ENCODE results near the gene HDDC3. TPM values are rescaled to one million over a fixed set of nuclear protein-coding genes. Genes with fewer than 3 reads are reported as not detected.
"Not testable (repeated sequence)": the region's sequence is repeated elsewhere in the genome, so short reads cannot be mapped to it uniquely, and the experiment has no call there.

Gene HDDC3
- total RNA-seq, 2 experiments from 2014 or later, result 33.2 to 39.3 TPM

- no peaks in the 10 kb centered on the region for H3K27me3 Mint-ChIP-seq
- peak overlapping the region; percentile 81 for H3K4me3 Mint-ChIP-seq
- H3K27ac Mint-ChIP-seq, result peak overlapping the region; percentile 100
- peaks cover 22% of the 10 kb centered on the region for H3K36me3 Mint-ChIP-seq
- DNase-seq (peak; percentile 95), ATAC-seq (peak; percentile 37)
- peaks cover 56% of the 10 kb centered on the region for H3K4me1 Mint-ChIP-seq
- H3K9me3 Mint-ChIP-seq (ENCODE audit: low read depth), result no peaks in the 10 kb centered on the region
- CTCF ChIA-PET, result interaction anchor here (0.6 to 8.6 kb wide), 39 partner anchors 10 to 642 kb away, joined by 3 to 181 read pairs (median 4); partner anchors contain the start of genes BLM, FES, MAN2A2 and RCCD1
Measured at GRCh38 chr15:90934256-90934948, 2.1 kb upstream of the HDDC3 start.

GRCh38 chr15:90933301-90933700 lies 952 bp upstream of the HDDC3 start:
- Mint-ChIP-seq H3K27me3 (no peaks in the 10 kb centered on the region), H3K4me1 (peaks cover 62% of the 10 kb centered on the region), H3K27ac (peak overlapping the region; percentile 100), H3K36me3 (peaks cover 21% of the 10 kb centered on the region), H3K4me3 (no peak overlapping the region), H3K9me3 (ENCODE audit: low read depth) (no peaks in the 10 kb centered on the region)
- no peak for DNase-seq
- CTCF ChIA-PET, result interaction anchor here (0.9 to 8.6 kb wide), 32 partner anchors 10 to 834 kb away, joined by 3 to 181 read pairs (median 6); partner anchors contain the start of genes BLM, FES, MAN2A2 and RCCD1
- ATAC-seq, result no peak

- CTCF ChIA-PET, result interaction anchor here (0.7 to 8.6 kb wide), 43 partner anchors 8 to 833 kb away, joined by 3 to 181 read pairs (median 6); partner anchors contain the start of genes BLM, FES, FURIN and MAN2A2
- no peaks in the 10 kb centered on the region for H3K9me3 Mint-ChIP-seq (ENCODE audit: low read depth)
- peaks cover 20% of the 10 kb centered on the region for H3K36me3 Mint-ChIP-seq
- H3K4me3 Mint-ChIP-seq, result peak overlapping the region; percentile 99
- no peaks in the 10 kb centered on the region for H3K27me3 Mint-ChIP-seq
- H3K4me1 Mint-ChIP-seq, result peaks cover 63% of the 10 kb centered on the region
- no peak for DNase-seq
- ATAC-seq, result no peak
- peak overlapping the region; percentile 100 for H3K27ac Mint-ChIP-seq
Measured at GRCh38 chr15:90932660-90932991, 277 bp upstream of the HDDC3 start.

GRCh38 chr15:90931575-90931827 lies 848 bp downstream of the HDDC3 start:
- peak overlapping the region; percentile 99 for H3K4me3 Mint-ChIP-seq
- H3K4me1 Mint-ChIP-seq, result peaks cover 56% of the 10 kb centered on the region
- DNase-seq (no peak), ATAC-seq (no peak)
- peak overlapping the region; percentile 100 for H3K27ac Mint-ChIP-seq
- CTCF ChIA-PET, result interaction anchor here (0.7 to 8.6 kb wide), 44 partner anchors 8 to 621 kb away, joined by 3 to 181 read pairs (median 6); partner anchors contain the start of genes BLM, FES, MAN2A2 and RCCD1
- no peaks in the 10 kb centered on the region for H3K9me3 Mint-ChIP-seq (ENCODE audit: low read depth)
- H3K36me3 Mint-ChIP-seq, result peaks cover 18% of the 10 kb centered on the region
- H3K27me3 Mint-ChIP-seq, result no peaks in the 10 kb centered on the region

GRCh38 chr15:90930861-90931574 lies 1.3 kb downstream of the HDDC3 start:
- H3K36me3 Mint-ChIP-seq, result peaks cover 14% of the 10 kb centered on the region
- H3K27me3 Mint-ChIP-seq, result no peaks in the 10 kb centered on the region
- CTCF ChIA-PET, result interaction anchor here (0.7 to 8.6 kb wide), 42 partner anchors 8 to 621 kb away, joined by 3 to 181 read pairs (median 6); partner anchors contain the start of genes BLM, FES, MAN2A2 and RCCD1
- peak overlapping the region; percentile 99 for H3K4me3 Mint-ChIP-seq
- DNase-seq (no peak), ATAC-seq (no peak)
- peak overlapping the region; percentile 100 for H3K27ac Mint-ChIP-seq
- peaks cover 52% of the 10 kb centered on the region for H3K4me1 Mint-ChIP-seq
- no peaks in the 10 kb centered on the region for H3K9me3 Mint-ChIP-seq (ENCODE audit: low read depth)

GRCh38 chr15:90929246-90930019 lies 2.9 kb downstream of the HDDC3 start:
- Mint-ChIP-seq H3K4me1 (peaks cover 56% of the 10 kb centered on the region), H3K4me3 (peak overlapping the region; percentile 99), H3K36me3 (peaks cover 19% of the 10 kb centered on the region), H3K27me3 (no peaks in the 10 kb centered on the region), H3K9me3 (ENCODE audit: low read depth) (no peaks in the 10 kb centered on the region), H3K27ac (peak overlapping the region; percentile 100)
- CTCF ChIA-PET, result interaction anchor here (0.6 to 8.6 kb wide), 12 partner anchors 6 to 281 kb away, joined by 3 to 181 read pairs (median 4); partner anchors contain the start of genes BLM, MAN2A2, RCCD1 and VPS33B
- no peak for ATAC-seq
- DNase-seq, result no peak

GRCh38 chr15:90928106-90928505 lies 4.2 kb downstream of the HDDC3 start:
- not testable (repeated sequence) for H3K27me3 Mint-ChIP-seq; H3K9me3 Mint-ChIP-seq (ENCODE audit: low read depth); ATAC-seq; DNase-seq
- Mint-ChIP-seq H3K4me1 (peaks cover 56% of the 10 kb centered on the region), H3K27ac (peak overlapping the region; percentile 79), H3K4me3 (peak overlapping the region; percentile 35), H3K36me3 (peaks cover 21% of the 10 kb centered on the region)
- CTCF ChIA-PET, result interaction anchor here (0.7 to 1.2 kb wide), 3 partner anchors 27 to 459 kb away, joined by 3 to 4 read pairs (median 3); no protein-coding TSS in a partner anchor

- CTCF ChIA-PET, result interaction anchor here (0.8 to 1.6 kb wide), 3 partner anchors 17 to 41 kb away, joined by 3 to 4 read pairs (median 3); partner anchors contain the start of gene MAN2A2
- not testable (repeated sequence) for H3K4me3 Mint-ChIP-seq; H3K27me3 Mint-ChIP-seq; ATAC-seq; DNase-seq; H3K9me3 Mint-ChIP-seq (ENCODE audit: low read depth)
- H3K27ac Mint-ChIP-seq, result peak overlapping the region; percentile 40
- peaks cover 22% of the 10 kb centered on the region for H3K36me3 Mint-ChIP-seq
- H3K4me1 Mint-ChIP-seq, result peaks cover 61% of the 10 kb centered on the region
Measured at GRCh38 chr15:90926766-90927165, 5.6 kb downstream of the HDDC3 start.

- CTCF ChIA-PET, result interaction anchor here (1.1 to 6.5 kb wide), 3 partner anchors 8 to 38 kb away, joined by 4 to 79 read pairs (median 32); partner anchors contain the start of genes HDDC3, MAN2A2 and UNC45A
- H3K36me3 Mint-ChIP-seq, result peaks cover 30% of the 10 kb centered on the region
- DNase-seq (peak; percentile 60), ATAC-seq (peak; percentile 52)
- peak overlapping the region; percentile 21 for H3K4me3 Mint-ChIP-seq
- peaks cover 50% of the 10 kb centered on the region for H3K4me1 Mint-ChIP-seq
- H3K27ac Mint-ChIP-seq, result peak overlapping the region; percentile 89
- H3K27me3 Mint-ChIP-seq, result no peaks in the 10 kb centered on the region
- no peaks in the 10 kb centered on the region for H3K9me3 Mint-ChIP-seq (ENCODE audit: low read depth)
Measured at GRCh38 chr15:90924375-90924774, 8.0 kb downstream of the HDDC3 start.

GRCh38 chr15:90922712-90923322 lies 9.5 kb downstream of the HDDC3 start:
- CTCF ChIA-PET, result interaction anchor here (0.6 to 6.5 kb wide), 6 partner anchors 10 to 211 kb away, joined by 3 to 79 read pairs (median 4); partner anchors contain the start of genes HDDC3, MAN2A2 and UNC45A
- peak; percentile 73 for DNase-seq
- Mint-ChIP-seq H3K4me1 (peaks cover 43% of the 10 kb centered on the region), H3K27ac (peak overlapping the region; percentile 89), H3K36me3 (peaks cover 41% of the 10 kb centered on the region)
- not testable (repeated sequence) for H3K9me3 Mint-ChIP-seq (ENCODE audit: low read depth); H3K27me3 Mint-ChIP-seq; H3K4me3 Mint-ChIP-seq
- ATAC-seq, result peak; percentile 88

GRCh38 chr15:90921887-90922286 lies 10.5 kb downstream of the HDDC3 start:
- CTCF ChIA-PET, result interaction anchor here (1.7 to 6.5 kb wide), 4 partner anchors 11 to 210 kb away, joined by 5 to 79 read pairs (median 18); partner anchors contain the start of genes HDDC3, MAN2A2 and UNC45A
- H3K36me3 Mint-ChIP-seq, result peaks cover 47% of the 10 kb centered on the region

GRCh38 chr15:90918835-90919234 lies 13.5 kb downstream of the HDDC3 start:
- CTCF ChIA-PET, result interaction anchor here (1.0 to 2.1 kb wide), 5 partner anchors 12 to 33 kb away, joined by 3 to 9 read pairs (median 3); partner anchors contain the start of gene UNC45A
- H3K27ac Mint-ChIP-seq, result no peak overlapping the region
- no peaks in the 10 kb centered on the region for H3K9me3 Mint-ChIP-seq (ENCODE audit: low read depth)
- no peak for ATAC-seq
- peaks cover 26% of the 10 kb centered on the region for H3K4me1 Mint-ChIP-seq
- peaks cover 51% of the 10 kb centered on the region for H3K36me3 Mint-ChIP-seq
- no peak overlapping the region for H3K4me3 Mint-ChIP-seq
- H3K27me3 Mint-ChIP-seq, result no peaks in the 10 kb centered on the region
- DNase-seq, result no peak

More at GRCh38 chr15:90921887-90922286, 10.5 kb downstream of the HDDC3 start:
- H3K4me1 Mint-ChIP-seq, result peaks cover 43% of the 10 kb centered on the region
- ATAC-seq (no peak), DNase-seq (no peak)
- peak overlapping the region; percentile 89 for H3K27ac Mint-ChIP-seq
- H3K4me3 Mint-ChIP-seq, result no peak overlapping the region
- no peaks in the 10 kb centered on the region for H3K9me3 Mint-ChIP-seq (ENCODE audit: low read depth)
- H3K27me3 Mint-ChIP-seq, result no peaks in the 10 kb centered on the region
